RWPE1 (cell line): ENCODE data around the gene CSNK1A1.
"Not testable (repeated sequence)": the region's sequence is repeated elsewhere in the genome, so short reads cannot be mapped to it uniquely, and the experiment has no call there.

Source experiments
- CTCF ChIA-PET: fragments of 350-600 bp; sonication (Branson Sonifier 250); formaldehyde crosslinking; extraction: SDS; loops from one replicate; lab custom pipeline; 2021; lab: Yijun Ruan, JAX
- POLR2A ChIA-PET: fragments of 400-600 bp; formaldehyde crosslinking; extraction: SDS; loops from one replicate; lab custom pipeline; 2020; ENCODE audit warnings: antibody characterized with exemption; ENCODE audit not compliant: low non-redundant PET; lab: Yijun Ruan, JAX
- DNase-seq: peaks from one replicate; pipeline ENCODE4 v3.0.0; 2012; ENCODE audit warnings: low spot score
- H3K27ac ChIP-seq: fragments of 450-650 bp; 2 replicates; pipeline ENCODE4 v1.5.1; 2017
- CTCF ChIP-seq: fragments of 450-650 bp; conservative IDR thresholded peaks from 2 replicates; pipeline ENCODE4 v1.5.1; 2017; ENCODE audit warnings: low read depth, mild to moderate bottlenecking

The CSNK1A1 gene

GRCh38 chr5:149514512-149514911 is 36.7 kb downstream of the CSNK1A1 start:
- DNase-seq, result no peak
- POLR2A ChIA-PET, result no interaction called here
- no peak for TF ChIP-seq CTCF
- CTCF ChIA-PET, result interaction anchor here (0.5 to 0.6 kb wide), 2 partner anchors 10 to 61 kb away, joined by 3 to 4 read pairs; no protein-coding TSS in a partner anchor
- no peak overlapping the region for H3K27ac ChIP-seq

- H3K27ac ChIP-seq, result peak overlapping the region; percentile 40; the same call in 1 of the 2 replicates
- CTCF ChIA-PET, DNase-seq, POLR2A ChIA-PET: not testable (repeated sequence)
Observed at GRCh38 chr5:149513372-149513947, 37.8 kb downstream of the CSNK1A1 start.

GRCh38 chr5:149510136-149510535 is 41.1 kb downstream of the CSNK1A1 start:
- no peak for TF ChIP-seq CTCF
- ChIA-PET POLR2A (no interaction called here), CTCF (interaction anchor here (0.6 to 0.7 kb wide), 2 partner anchors 10 to 213 kb away, joined by 3 to 11 read pairs; no protein-coding TSS in a partner anchor)
- DNase-seq, result no peak
- peak overlapping the region; percentile 14; the same call in 1 of the 2 replicates for H3K27ac ChIP-seq

- no peak for TF ChIP-seq CTCF
- DNase-seq, result no peak
- H3K27ac ChIP-seq, result no peak overlapping the region
- CTCF ChIA-PET, result interaction anchor here (0.6 to 0.7 kb wide), 2 partner anchors 10 to 188 kb away, joined by 3 to 4 read pairs; no protein-coding TSS in a partner anchor
- POLR2A ChIA-PET, result no interaction called here
Observed at GRCh38 chr5:149504677-149505076, 46.6 kb downstream of the CSNK1A1 start.

GRCh38 chr5:149503006-149503405 is 48.2 kb downstream of the CSNK1A1 start:
- POLR2A ChIA-PET, result interaction anchor here (0.6 kb wide), 1 partner anchor 744 kb away, joined by 8 read pairs; no protein-coding TSS in a partner anchor
- CTCF ChIA-PET, result interaction anchor here (1.0 kb wide), 1 partner anchor 61 kb away, joined by 3 read pairs; no protein-coding TSS in a partner anchor
- DNase-seq, result no peak
- H3K27ac ChIP-seq, result peak overlapping the region; percentile 51
- TF ChIP-seq CTCF, result no peak

- H3K27ac ChIP-seq, result no peak overlapping the region
- ChIA-PET POLR2A (no interaction called here), CTCF (interaction anchor here (0.7 kb wide), 1 partner anchor 1290 kb away, joined by 6 read pairs; no protein-coding TSS in a partner anchor)
- DNase-seq, result no peak
- TF ChIP-seq CTCF, result no peak
Observed at GRCh38 chr5:149500922-149501582, 50.2 kb downstream of the CSNK1A1 start.
